Neural crest cell (in vitro differentiated cells): ENCODE data around the gene CDH18. TPM values are rescaled to one million over a fixed set of nuclear protein-coding genes. Genes with fewer than 3 reads are reported as not detected.

Experiments
- DNase-seq: peaks from one replicate; pipeline ENCODE4 v3.0.0; 2021; ENCODE audit warnings: low read depth, mixed read lengths, low spot score
- H3K27ac Mint-ChIP-seq: one replicate; pipeline ENCODE4 v1.8.0; 2021; ENCODE audit warnings: mild to moderate bottlenecking, mixed read lengths; ENCODE audit not compliant: unreplicated experiment
- H3K27me3 Mint-ChIP-seq: 2 replicates; pipeline ENCODE4 v1.8.0; 2021; ENCODE audit warnings: low read depth, mild to moderate bottlenecking, mixed read lengths
- H3K36me3 Mint-ChIP-seq: 2 replicates; pipeline ENCODE4 v1.8.0; 2021; ENCODE audit warnings: low read depth, mild to moderate bottlenecking, mixed read lengths
- H3K4me1 Mint-ChIP-seq: 2 replicates; pipeline ENCODE4 v1.8.0; 2021; ENCODE audit warnings: mixed read lengths
- H3K4me3 Mint-ChIP-seq: one replicate; pipeline ENCODE4 v1.8.0; 2021; ENCODE audit warnings: mild to moderate bottlenecking, mixed read lengths
- H3K9me3 Mint-ChIP-seq: 2 replicates; pipeline ENCODE4 v1.8.0; 2021; ENCODE audit warnings: mixed read lengths
- CTCF ChIP-seq: fragments of 200-600 bp; sonication (generic); conservative IDR thresholded peaks from 2 replicates; pipeline ENCODE4 v1.5.0; 2021; ENCODE audit warnings: antibody characterized with exemption, mild to moderate bottlenecking
- total RNA-seq: library from RNA; stranded (reverse); gene quantifications from 2 replicates; pipeline ENCODE4 v1.2.1, GENCODE V29; 2021

The CDH18 gene
- total RNA-seq, 1 donor from 2014 or later: 2.2 TPM

GRCh38 chr5:20029266-20029665, 41.3 kb upstream of the CDH18 start:
- Mint-ChIP-seq H3K9me3 (no peaks in the 10 kb centered on the region), H3K4me3 (no peak overlapping the region), H3K27ac (no peak overlapping the region), H3K36me3 (no peaks in the 10 kb centered on the region), H3K27me3 (no peaks in the 10 kb centered on the region), H3K4me1 (no peaks in the 10 kb centered on the region)
- no peak for DNase-seq
- no peak for TF ChIP-seq CTCF

GRCh38 chr5:20028506-20028905, 40.5 kb upstream of the CDH18 start:
- Mint-ChIP-seq H3K27ac (no peak overlapping the region), H3K27me3 (no peaks in the 10 kb centered on the region), H3K9me3 (no peaks in the 10 kb centered on the region), H3K36me3 (no peaks in the 10 kb centered on the region), H3K4me3 (no peak overlapping the region), H3K4me1 (no peaks in the 10 kb centered on the region)
- no peak for TF ChIP-seq CTCF
- DNase-seq: no peak

DNA sequence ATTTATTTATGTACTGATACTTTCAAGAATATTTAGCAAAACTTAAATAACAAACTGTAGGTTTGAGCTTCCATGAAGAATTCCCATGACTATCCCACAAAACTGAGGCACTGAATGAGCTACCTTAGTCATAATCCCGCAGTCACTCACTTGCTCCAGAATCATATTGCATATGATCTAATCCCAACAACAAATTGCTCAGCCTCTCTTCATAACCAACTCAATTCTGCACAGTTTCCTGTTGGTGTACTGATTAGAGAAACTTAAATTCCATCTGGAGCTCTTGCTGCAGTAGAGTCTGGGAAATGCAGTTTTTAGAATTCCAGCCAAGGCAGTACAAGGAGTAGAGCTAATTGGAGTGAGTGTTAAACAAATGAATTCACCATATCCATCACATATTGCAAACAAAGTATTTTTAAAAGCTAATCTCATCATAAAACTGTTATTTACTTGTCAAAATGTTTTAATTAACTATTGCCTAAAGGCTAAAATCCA, 35.7 kb upstream of the CDH18 start:
- no peaks in the 10 kb centered on the region for H3K4me1 Mint-ChIP-seq
- no peak overlapping the region for H3K4me3 Mint-ChIP-seq
- no peak overlapping the region for H3K27ac Mint-ChIP-seq
- DNase-seq: no peak
- no peak for TF ChIP-seq CTCF
- no peaks in the 10 kb centered on the region for H3K27me3 Mint-ChIP-seq
- peaks cover 2% of the 10 kb centered on the region for H3K36me3 Mint-ChIP-seq
- H3K9me3 Mint-ChIP-seq: peaks cover 16% of the 10 kb centered on the region

- H3K9me3 Mint-ChIP-seq: peaks cover 16% of the 10 kb centered on the region
- DNase-seq: no peak
- H3K27me3 Mint-ChIP-seq: no peaks in the 10 kb centered on the region
- peaks cover 2% of the 10 kb centered on the region for H3K36me3 Mint-ChIP-seq
- no peak for TF ChIP-seq CTCF
- no peaks in the 10 kb centered on the region for H3K4me1 Mint-ChIP-seq
- H3K4me3 Mint-ChIP-seq: no peak overlapping the region
- H3K27ac Mint-ChIP-seq: no peak overlapping the region
Observed at GRCh38 chr5:20020247-20020646, 32.2 kb upstream of the CDH18 start.

DNA sequence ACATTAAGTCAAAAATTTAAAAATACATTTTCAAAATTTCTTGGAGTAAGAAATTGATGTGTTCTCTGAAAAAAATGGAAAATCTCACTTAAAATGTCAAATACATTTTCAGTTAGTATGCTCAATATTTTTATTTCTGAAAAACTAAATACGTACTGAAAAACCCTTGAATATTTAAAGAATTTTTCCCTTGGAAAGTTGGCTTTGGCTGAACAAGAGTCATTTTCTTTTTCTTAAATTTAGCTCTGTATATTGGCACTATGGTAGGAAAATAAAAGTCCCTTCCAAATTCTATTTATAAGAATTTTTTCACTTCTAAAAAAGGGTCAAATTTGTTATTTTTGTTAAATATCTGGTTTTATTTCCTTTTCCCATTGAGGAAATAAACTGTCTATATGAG, 29.0 kb upstream of the CDH18 start:
- H3K27me3 Mint-ChIP-seq: no peaks in the 10 kb centered on the region
- H3K4me3 Mint-ChIP-seq: no peak overlapping the region

More for the DNA sequence above, 29.0 kb upstream of the CDH18 start:
- Mint-ChIP-seq H3K4me1 (no peaks in the 10 kb centered on the region), H3K36me3 (peaks cover 2% of the 10 kb centered on the region), H3K27ac (no peak overlapping the region), H3K9me3 (peaks cover 14% of the 10 kb centered on the region)
- DNase-seq: no peak
- no peak for TF ChIP-seq CTCF
